GM12878 (cell line): ENCODE data around the gene MICALL1. TPM values are rescaled to one million over a fixed set of nuclear protein-coding genes. Genes with fewer than 3 reads are reported as not detected.

Source experiments
- ATAC-seq: fragments of 200-7000 bp; cut with Tn5 transposase; 3 replicates; pipeline ENCODE4 v1.9.1; 2020; ENCODE audit warnings: mild to moderate bottlenecking, moderate library complexity
- BruUV-seq: library from RNA; stranded (reverse); fragments of 400-500 nt; replicated peaks from 2 replicates; lab custom pipeline; 2021; lab: Mats Ljungman, UMichigan
- CTCF ChIA-PET: fragments of 300-600 bp; sonication (Branson Sonifier 250); formaldehyde crosslinking; extraction: SDS; loops from one replicate; lab custom pipeline; 2021; ENCODE audit warnings: inconsistent platforms; lab: Yijun Ruan, JAX
- POLR2A ChIA-PET: fragments of 350-600 bp; formaldehyde crosslinking; extraction: SDS; loops from one replicate; lab custom pipeline; 2021; ENCODE audit warnings: inconsistent platforms; lab: Charles Lee
- RAD21 ChIA-PET: fragments of 300-600 bp; sonication (Branson Sonifier 250); formaldehyde crosslinking; loops from one replicate; lab custom pipeline; 2023; ENCODE audit warnings: antibody characterized with exemption; ENCODE audit not compliant: unreplicated experiment; lab: Charles Lee
- SMC1A ChIA-PET: fragments of 300-600 bp; sonication (Branson Sonifier 250); formaldehyde crosslinking; loops from one replicate; lab custom pipeline; 2023; ENCODE audit not compliant: unreplicated experiment, uncharacterized antibody; lab: Charles Lee
- DNase-seq: peaks from one replicate; pipeline ENCODE4 v3.0.0-alpha.2; 2011; ENCODE audit warnings: low read depth, low spot score
- FAIRE-seq: peaks from 3 replicates; lab custom pipeline; 2011; peaks lifted over from hg19 to GRCh38; lab: Jason Lieb, UNC
- H2AFZ ChIP-seq: 2 replicates; pipeline ENCODE4 v1.6.0; 2011; ENCODE audit warnings: low read depth, low read length, control low read depth; ENCODE audit not compliant: control insufficient read depth
- H3K27ac ChIP-seq: 2 replicates; pipeline ENCODE4 v1.5.1; 2011; ENCODE audit warnings: control low read depth; ENCODE audit not compliant: control insufficient read depth, insufficient read depth
- H3K27me3 ChIP-seq, 2 experiments: replicated peaks in 1 of 2; 2 replicates each; pipeline versions ENCODE4 v1.6.0 to v1.6.1; 2011; ENCODE audit warnings: low read length in 1 of 2; ENCODE audit not compliant: control insufficient read depth in 2 of 2, insufficient read depth in 2 of 2
- H3K36me3 ChIP-seq, 2 experiments: 2 replicates each; pipeline ENCODE4 v1.5.1; 2011; ENCODE audit warnings: low read length in 1 of 2; ENCODE audit not compliant: control insufficient read depth in 2 of 2, insufficient read depth in 2 of 2
- H3K4me1 ChIP-seq: 2 replicates; pipeline ENCODE4 v1.6.1; 2011; ENCODE audit warnings: mild to moderate bottlenecking, low read length, moderate library complexity, mixed read lengths; ENCODE audit not compliant: control insufficient read depth, insufficient read depth
- H3K4me2 ChIP-seq: 2 replicates; pipeline ENCODE4 v1.6.0; 2011; ENCODE audit warnings: control low read depth; ENCODE audit not compliant: control insufficient read depth, insufficient read depth
- H3K4me3 ChIP-seq: fragments of 200-600 bp; sonication (generic); 2 replicates; pipeline ENCODE4 v1.5.1; 2016
- H3K79me2 ChIP-seq: 2 replicates; pipeline ENCODE4 v1.6.0; 2011; ENCODE audit warnings: low read length; ENCODE audit not compliant: control insufficient read depth, insufficient read depth
- H3K9ac ChIP-seq: 2 replicates; pipeline ENCODE4 v1.8.0; 2011; ENCODE audit warnings: low read length, control low read depth, mixed read lengths; ENCODE audit not compliant: control insufficient read depth, insufficient read depth
- H3K9me3 ChIP-seq: replicated peaks from 3 replicates; pipeline ENCODE4 v1.5.1; 2011; ENCODE audit warnings: mild to moderate bottlenecking, low read length; ENCODE audit not compliant: control insufficient read depth, insufficient read depth
- H4K20me1 ChIP-seq: 2 replicates; pipeline ENCODE4 v1.6.0; 2011; ENCODE audit not compliant: control insufficient read depth, insufficient read depth
- ATF2 ChIP-seq: IDR thresholded peaks from 2 replicates; pipeline ENCODE4 v1.6.1; 2012; ENCODE audit warnings: low read length, inconsistent platforms
- BRCA1 ChIP-seq: IDR thresholded peaks from 2 replicates; pipeline ENCODE4 v1.6.1; 2011; ENCODE audit warnings: low read depth, low read length, improper control_type of control experiment
- HDAC6 ChIP-seq: fragments of 200-600 bp; sonication (generic); IDR thresholded peaks from one replicate; pipeline ENCODE4 v1.8.0; 2017; ENCODE audit warnings: antibody characterized with exemption; ENCODE audit not compliant: unreplicated experiment
- MEF2A ChIP-seq: IDR thresholded peaks from 2 replicates; pipeline ENCODE4 v1.6.1; 2011; ENCODE audit warnings: low read depth, mild to moderate bottlenecking, low read length, moderate library complexity; ENCODE audit not compliant: insufficient read depth
- RBBP5 ChIP-seq: fragments of 200-600 bp; sonication (generic); conservative IDR thresholded peaks from 2 replicates; pipeline ENCODE4 v1.6.1; 2016
- RFX5 ChIP-seq: IDR thresholded peaks from 2 replicates; pipeline ENCODE4 v1.6.1; 2011; ENCODE audit warnings: low read depth, low read length, improper control_type of control experiment
- SIN3A ChIP-seq: IDR thresholded peaks from 2 replicates; pipeline ENCODE4 v1.6.1; 2012; ENCODE audit warnings: low read depth, low read length, improper control_type of control experiment
- SIX5 ChIP-seq: IDR thresholded peaks from 2 replicates; pipeline ENCODE4 v1.6.1; 2011; ENCODE audit warnings: mild to moderate bottlenecking, low read depth, low read length, moderate library complexity; ENCODE audit not compliant: severe bottlenecking
- SREBF1 ChIP-seq: IDR thresholded peaks from 2 replicates; pipeline ENCODE4 v1.6.1; 2012; ENCODE audit warnings: mild to moderate bottlenecking, low read length
- TAF1 ChIP-seq: IDR thresholded peaks from 2 replicates; pipeline ENCODE4 v1.6.1; 2011; ENCODE audit warnings: mild to moderate bottlenecking, low read depth, low read length, borderline replicate concordance
- ZBTB40 ChIP-seq: fragments of 450-650 bp; IDR thresholded peaks from 2 replicates; pipeline ENCODE4 v1.6.1; 2016; ENCODE audit warnings: mild to moderate bottlenecking, moderate library complexity, borderline replicate concordance
- ZNF274 ChIP-seq: IDR thresholded peaks from one replicate; pipeline ENCODE4 v1.8.0; 2011; ENCODE audit not compliant: insufficient read length, insufficient read depth
- WGBS: methylation state at CpG from one replicate; pipeline ENCODE4 v1.1.6; 2016; ENCODE audit warnings: low lambda C conversion rate; ENCODE audit not compliant: insufficient replicate concordance, insufficient coverage; ENCODE audit errors: missing lambda C conversion rate; 5-methylcytosine and 5-hydroxymethylcytosine counted together
- in situ Hi-C: fragments of 300-500 bp; cut with MboI; formaldehyde crosslinking; loops from 9 replicates; pipeline ENCODE4 v1.14.3; 2018; ENCODE audit warnings: mixed read lengths
- intact Hi-C: fragments of 100-400 bp; cut with micrococcal nuclease; formaldehyde crosslinking; loops from one replicate; pipeline ENCODE4 v1.14.2; 2022; ENCODE audit not compliant: unreplicated experiment
- polyA plus RNA-seq, 11 experiments: library from polyadenylated mRNA; depleted of rRNA in 4 of 11; unstranded in 6 of 11; stranded (reverse) in 5 of 11; fragments of >200 nt; fragmentation: Nextera tagmentation in 4 of 11; fragmentation: Illumina TruSeq in 1 of 11; extraction: Ambion mirVana in 4 of 11; extraction: Trizol in 1 of 11; gene quantifications; 1 replicate in 1 of 11; 2 replicates in 10 of 11; pipeline versions ENCODE4 v1.2.1 to v1.2.3, GENCODE V29; 2011 to 2016; ENCODE audit warnings: inconsistent platforms in 2 of 11, missing spikeins in 2 of 11, low read depth in 1 of 11
- total RNA-seq, 4 experiments: library from RNA; depleted of rRNA in 3 of 4; stranded (reverse); fragments of >200 nt in 3 of 4; fragmentation: Illumina TruSeq in 1 of 4; extraction: Trizol in 1 of 4; gene quantifications; 2 replicates each; pipeline versions ENCODE4 v1.2.1 to v1.2.3, GENCODE V29; 2013 to 2021
- TF ChIP-seq, protein P1 (sequence below): IDR thresholded peaks from 2 replicates; pipeline ENCODE4 v1.6.1; 2011; ENCODE audit warnings: borderline replicate concordance, low read depth, mild to moderate bottlenecking, moderate library complexity, mixed read lengths, low read length; ENCODE audit not compliant: insufficient read depth; ENCODE audit errors: extremely low read length

The MICALL1 gene
- total and polyA plus RNA-seq, 10 of the 15 experiments (the other 5 are each of a cell fraction or from before 2014, with no cell fraction given), result 0.72 to 30.7 (median 7.8) TPM

GRCh38 chr22:37985050-37985585, 79.0 kb downstream of the MICALL1 start (continued):
- TF ChIP-seq ZBTB40 (no peak), BRCA1 (no peak)
- TF ChIP-seq, all 136 proteins: peak for 0

DNA sequence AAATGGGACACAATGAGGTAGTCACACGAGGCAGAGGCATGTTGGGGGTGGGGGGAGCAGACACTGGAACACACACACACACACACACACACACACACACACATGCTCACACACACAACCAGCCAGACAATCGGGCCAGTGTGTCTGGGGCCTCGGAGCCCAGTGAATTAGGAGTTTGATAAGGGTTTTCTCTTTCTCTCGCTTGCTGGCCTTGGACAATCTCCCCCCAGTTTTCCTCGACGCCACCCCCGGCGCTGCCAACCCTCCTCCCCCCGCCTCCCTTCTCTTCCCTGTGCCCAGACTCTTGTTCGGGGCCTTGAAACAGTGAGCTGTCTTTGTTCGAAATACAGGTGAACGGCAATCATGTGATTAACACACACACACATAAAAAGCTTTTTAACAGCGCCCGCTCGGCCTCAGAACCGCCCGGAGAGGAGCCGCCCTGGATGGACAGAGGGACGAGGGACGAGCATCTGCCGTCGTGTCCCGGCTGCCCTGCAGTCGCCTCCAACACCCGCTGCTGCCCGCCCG, 79.7 kb downstream of the MICALL1 start:
- Histone ChIP-seq H3K4me2 (no peak overlapping the region), H3K9me3 (no peaks in the 10 kb centered on the region), H3K27me3 (no peaks in the 10 kb centered on the region), H3K79me2 (no peaks in the 10 kb centered on the region), H3K36me3 (no peaks in the 10 kb centered on the region), H3K27ac (no peak overlapping the region), H3K4me3 (no peak overlapping the region), H3K4me1 (no peaks in the 10 kb centered on the region), H3K9ac (no peak overlapping the region), H4K20me1 (no peaks in the 10 kb centered on the region), H2AFZ (no peak overlapping the region)
- in situ Hi-C loops, result no loop called here
- ATAC-seq (no peak), FAIRE-seq (no peak), DNase-seq (no peak)
- intact Hi-C loops, result no loop called here
- ChIA-PET POLR2A (interaction anchor here (0.7 kb wide), 1 partner anchor 19 kb away, joined by 3 read pairs; no protein-coding TSS in a partner anchor), CTCF (no interaction called here), SMC1A (no interaction called here), RAD21 (no interaction called here)
- WGBS, result 80% methylated on average over 19 of the region's 27 CpGs
- no TSS peak for BruUV-seq
- TF ChIP-seq SIN3A (no peak), TAF1 (no peak), SREBF1 (no peak), RBBP5 (no peak), RFX5 (no peak), ATF2 (no peak), HDAC6 (no peak), ZNF274 (no peak), BRCA1 (no peak), MEF2A (no peak), SIX5 (no peak)
- TF ChIP-seq, protein P1, sequence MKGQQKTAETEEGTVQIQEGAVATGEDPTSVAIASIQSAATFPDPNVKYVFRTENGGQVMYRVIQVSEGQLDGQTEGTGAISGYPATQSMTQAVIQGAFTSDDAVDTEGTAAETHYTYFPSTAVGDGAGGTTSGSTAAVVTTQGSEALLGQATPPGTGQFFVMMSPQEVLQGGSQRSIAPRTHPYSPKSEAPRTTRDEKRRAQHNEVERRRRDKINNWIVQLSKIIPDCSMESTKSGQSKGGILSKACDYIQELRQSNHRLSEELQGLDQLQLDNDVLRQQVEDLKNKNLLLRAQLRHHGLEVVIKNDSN, result no peak
